GM19023 (cell line): Measurements from ENCODE around the gene OR51E1.

Source experiments
- ATAC-seq: cut with Tn5 transposase; IDR thresholded peaks from one replicate; pipeline ENCODE4 v1.9.1; 2021; ENCODE audit warnings: mild to moderate bottlenecking, moderate library complexity; ENCODE audit not compliant: unreplicated experiment

OR51E1 gene

DNA sequence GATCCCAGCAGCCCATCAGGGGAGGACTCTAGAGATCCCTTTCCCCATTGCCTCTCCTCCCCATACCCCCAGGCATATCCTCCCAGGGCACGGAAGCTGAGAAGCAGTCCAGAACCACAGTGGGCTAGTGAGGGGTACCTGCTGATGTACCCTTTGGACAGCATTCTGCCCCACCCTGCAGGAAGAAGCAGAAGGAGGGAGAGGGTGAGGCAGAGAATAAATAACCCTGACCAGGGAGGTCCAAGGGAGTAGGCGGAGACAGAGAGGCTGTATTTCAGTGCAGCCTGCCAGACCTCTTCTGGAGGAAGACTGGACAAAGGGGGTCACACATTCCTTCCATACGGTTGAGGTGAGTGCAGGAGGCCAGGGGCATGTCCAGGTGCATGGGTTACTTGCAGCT is at the start of gene OR51E1:
OR51E1 (plus strand) TSS at position 301 of the 400 bp plus-strand sequence. CDS start 8,545 bp downstream, outside the sequence.
- ATAC-seq = no peak

DNA sequence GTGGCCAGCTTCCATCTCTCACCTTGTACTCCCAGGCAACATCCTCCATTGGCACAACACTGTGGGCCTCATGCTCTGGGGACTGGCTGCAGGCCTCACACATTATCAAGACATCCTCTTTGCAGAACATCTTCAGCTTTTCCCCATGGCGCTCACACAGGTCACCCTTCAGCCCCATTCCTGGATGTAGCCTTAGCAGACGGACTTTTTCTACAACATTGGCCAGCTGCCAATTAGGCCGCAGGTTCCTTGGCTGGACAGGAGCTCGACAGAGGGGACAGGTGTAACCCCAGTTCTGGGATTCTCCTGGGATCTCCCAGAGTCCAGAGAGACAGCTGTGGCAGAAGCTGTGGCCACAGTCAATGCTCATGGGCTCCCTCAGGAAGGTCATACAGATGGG is 38.7 kb upstream of the OR51E1 start:
- ATAC-seq = no peak

DNA sequence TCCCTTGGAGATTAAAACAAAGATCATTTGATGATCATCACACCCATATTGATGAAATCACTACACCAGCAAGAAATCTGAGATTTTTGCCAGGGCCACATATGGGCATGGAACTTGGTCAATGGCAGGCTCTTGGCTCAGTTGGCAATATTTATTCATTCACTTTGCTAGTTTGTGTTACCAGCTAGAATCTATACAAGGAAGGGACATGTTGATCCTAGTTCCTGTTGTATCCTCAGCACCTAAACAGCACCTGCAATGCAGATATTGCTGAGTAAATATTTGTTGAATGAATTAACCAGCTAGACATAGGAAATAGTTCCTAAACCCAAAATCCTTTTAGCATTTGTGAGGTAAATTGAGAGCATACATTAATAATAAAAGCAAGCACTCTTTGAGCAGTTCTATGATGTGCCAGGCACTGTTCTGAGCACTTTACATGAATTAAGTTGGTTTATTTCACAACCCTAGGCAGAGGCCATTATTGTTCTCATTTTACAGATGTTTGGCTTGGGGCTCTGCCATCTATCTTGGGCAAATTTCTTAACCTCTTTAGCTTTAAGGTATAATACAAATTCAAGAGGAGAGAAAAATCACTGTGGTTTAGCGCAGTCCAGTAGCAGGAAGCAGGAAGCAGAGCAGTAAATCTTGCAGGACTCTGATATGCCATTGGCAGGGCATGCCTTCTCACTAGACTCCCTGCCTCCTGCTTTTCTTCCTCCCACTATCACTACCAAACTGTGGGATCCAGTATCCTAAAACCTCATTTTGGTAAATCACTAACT is 37.4 kb upstream of the OR51E1 start:
- ATAC-seq = no peak

DNA sequence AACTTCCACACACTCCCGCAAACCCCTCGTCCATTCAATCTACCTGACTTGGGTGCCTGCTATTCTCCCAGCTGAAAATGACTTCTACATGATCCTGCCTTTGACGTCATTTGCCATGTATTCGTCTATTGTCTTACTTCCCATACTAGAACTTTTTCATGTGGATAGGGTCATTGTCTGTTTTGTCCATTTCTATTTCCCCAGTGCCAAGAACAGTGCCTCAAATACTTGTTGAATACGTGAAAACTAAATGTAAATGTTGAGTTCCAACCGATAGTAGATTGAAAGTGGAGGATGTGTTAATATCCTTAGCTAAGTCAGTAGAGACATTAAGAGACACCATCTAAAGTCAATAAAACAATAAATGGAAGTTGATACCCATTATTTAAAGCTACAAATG is 36.7 kb upstream of the OR51E1 start:
- no peak for ATAC-seq

DNA sequence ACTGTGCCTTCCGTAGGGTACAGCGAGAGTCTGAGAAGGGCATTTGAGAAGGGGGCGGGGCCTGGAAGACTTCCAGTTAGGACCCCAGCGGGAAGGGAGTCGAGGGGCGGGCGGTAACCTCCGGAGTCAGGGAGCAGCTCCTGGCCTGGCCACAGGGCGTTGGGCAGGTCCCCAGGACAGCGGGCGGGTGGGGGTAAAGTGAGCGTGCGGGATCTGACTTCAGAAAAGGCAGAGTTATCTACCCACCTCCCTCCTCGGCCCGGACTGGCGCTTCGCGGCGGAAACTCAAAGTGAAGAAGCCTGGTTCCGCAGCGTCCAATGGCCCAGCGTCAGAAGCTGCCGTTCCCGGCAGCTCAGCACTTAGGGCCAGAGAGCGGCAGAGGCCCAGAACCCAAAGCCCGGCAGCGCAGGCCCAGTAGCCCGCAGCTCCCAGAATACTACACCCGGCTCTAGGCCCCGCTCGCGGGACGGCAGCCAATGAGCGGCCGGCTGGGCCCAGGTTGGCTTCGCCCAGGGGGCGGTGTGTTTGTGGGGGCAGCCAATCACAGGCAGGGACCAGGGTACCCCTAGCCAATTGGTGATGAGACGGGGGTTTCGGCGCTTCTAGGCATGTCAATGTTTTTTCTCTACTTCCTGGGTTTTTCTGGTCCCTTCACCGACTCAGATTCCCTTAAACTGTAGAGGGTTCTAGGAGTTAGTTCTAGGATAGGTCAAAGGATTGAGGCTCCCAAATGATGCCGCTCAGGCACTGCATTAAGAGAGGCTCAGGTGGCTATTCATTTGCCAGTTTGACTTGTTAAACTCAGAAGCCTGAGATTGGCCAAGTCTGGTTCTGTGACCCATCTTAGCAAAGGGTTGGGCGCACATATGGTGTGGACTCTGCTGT is 35.8 kb upstream of the OR51E1 start, which contains the start of gene TRIM68:
TRIM68 (minus strand) TSS at position 451 of the 886 bp plus-strand sequence. CDS start 2,727 bp downstream, outside the sequence.
- peak; percentile 100 for ATAC-seq

DNA sequence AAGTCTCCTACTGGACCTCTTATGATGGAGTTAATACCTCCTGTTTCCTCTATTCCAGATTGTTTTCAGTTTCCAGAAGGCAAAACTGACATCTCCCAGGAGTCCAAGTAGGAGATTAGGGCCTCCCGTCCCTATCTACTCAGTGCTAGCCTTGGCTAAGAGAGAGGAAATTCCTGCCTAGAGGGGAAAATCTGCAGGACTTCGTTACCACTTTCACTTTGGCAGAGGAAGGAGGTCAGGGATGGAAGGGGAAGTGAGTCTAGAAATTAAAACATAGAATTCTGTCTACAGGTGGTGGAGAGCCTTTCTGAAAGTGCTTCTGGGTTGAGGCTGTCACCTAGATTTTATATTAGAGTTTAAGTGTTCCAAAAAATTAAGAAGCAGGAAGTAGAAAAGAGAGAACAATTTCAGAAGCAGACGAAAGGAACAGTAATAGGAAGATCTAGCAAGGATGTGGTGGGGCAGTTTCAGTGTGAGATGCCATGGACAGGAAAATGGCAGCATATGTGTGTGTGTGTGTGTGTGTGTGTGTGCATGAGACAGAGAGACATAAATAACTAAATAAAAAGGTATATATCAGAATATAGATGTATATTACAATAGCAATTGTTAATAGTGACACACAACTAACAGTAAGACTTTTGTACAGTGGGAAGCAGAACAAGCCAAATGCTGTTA is 33.4 kb upstream of the OR51E1 start:
- ATAC-seq = no peak

- no peak for ATAC-seq
Measured at GRCh38 chr11:4611986-4612385, 31.8 kb upstream of the OR51E1 start.

GRCh38 chr11:4615856-4616444 is 27.8 kb upstream of the OR51E1 start:
- ATAC-seq = no peak

DNA sequence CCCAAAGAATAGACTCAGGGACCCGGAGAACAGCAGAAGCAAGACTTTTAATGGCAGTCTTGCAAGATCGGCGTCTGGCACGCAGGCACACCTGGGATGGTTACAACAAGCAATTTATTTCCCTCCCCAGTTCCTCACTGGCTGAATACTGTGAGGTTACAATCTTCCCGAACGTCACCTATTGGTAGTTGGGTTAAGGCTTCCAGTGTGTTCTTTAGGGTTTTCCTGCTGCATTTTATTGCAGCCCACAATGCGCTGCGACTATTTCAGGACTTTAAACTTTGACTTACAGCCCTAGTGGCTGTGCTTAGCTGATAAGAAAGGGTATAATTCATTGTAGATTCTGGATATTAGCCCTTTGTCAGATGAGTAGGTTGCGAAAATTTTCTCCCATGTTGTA is 24.3 kb upstream of the OR51E1 start:
- ATAC-seq = no peak

DNA sequence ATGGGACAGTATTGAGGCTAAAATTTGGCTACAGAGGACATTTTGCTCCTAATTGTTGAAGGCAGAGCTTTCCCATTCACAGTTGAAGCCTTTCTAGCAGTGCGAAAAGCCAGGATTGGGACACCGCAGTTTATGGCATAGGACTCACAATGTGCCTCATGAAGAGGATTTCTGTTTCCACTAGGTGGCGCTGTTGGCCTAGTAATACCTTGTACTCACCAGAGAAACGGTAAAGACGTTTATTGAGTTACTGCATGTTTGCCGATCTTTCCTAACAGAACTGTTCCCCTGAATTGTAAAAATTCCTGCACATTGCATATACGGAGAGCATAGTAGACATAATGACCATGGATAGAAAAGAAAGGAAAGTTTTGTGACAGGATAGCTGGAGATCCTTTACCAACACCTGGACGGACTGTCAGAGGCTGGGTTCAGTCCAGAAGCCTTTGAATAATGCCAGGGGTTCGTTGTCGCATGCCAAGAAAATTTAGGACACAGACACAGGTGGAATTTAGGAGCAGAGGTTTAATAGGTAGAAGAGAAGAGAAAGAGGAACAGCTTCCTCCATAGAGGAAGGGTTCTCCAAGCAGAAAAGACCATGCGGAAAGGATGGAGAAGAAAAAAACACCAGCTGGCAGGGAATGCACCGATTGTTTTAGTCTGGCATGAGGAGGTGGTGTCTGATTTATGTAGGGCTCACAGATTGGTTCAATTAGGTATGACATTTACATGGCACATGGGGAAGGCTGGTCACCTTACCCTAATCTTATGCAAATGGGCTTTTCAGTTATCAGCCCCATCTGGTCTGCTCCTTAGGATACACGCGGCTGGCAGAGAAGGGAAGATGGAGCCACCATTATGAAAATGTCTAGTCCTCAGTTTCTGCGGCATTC is 17.3 kb upstream of the OR51E1 start:
- no peak for ATAC-seq

DNA sequence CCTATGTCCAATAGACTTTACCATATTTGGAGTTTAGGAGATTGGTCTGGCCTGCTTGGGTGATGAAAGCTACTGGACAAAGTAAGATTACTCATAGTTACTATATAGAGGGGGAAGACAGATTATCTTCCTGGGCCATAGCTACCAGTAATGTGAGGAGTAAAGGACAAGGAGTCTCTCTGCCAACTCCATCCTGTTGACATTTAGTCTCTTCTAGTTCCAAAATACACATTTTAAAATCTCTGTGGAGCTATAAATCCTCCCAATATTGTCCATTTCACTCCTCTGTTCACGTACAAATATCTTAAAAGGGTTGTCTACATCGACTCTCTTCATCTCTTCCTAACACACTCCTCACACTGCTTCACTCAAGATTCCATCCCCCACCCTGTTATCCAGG is 7.6 kb upstream of the OR51E1 start:
- no peak for ATAC-seq

DNA sequence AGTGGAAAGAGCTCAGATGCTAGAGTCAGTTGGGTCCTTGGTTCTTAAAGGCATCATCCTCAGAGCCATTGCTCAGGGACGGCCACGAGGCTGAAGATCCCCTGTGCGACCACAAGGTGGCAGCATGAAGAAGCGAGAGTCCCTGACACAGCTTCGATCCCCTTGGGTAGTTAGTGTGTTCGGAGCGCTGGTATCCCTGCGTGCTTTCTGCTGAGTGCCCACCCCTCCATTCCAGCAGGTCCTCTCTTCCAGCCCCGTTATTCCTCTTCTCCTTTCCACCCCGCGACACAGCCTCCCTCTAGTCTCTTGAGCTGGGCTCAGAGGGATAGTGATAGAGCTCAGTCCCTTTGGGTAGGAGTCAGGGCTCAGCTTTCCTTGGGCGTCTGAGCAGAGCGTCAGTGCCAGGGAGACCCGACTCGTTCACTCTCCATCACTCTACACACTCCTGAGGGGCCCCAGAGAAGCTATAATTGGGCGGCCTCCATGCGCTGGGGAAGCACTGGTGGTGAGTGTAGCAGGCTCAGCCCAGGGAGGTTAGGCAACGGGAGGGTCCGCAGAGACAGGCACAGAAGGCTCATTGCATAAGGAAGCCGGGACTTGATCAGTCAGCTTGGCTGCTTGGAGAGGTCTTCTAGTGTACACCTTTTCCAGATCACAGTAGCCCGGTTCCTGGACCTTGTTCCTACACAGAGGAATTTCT is 6.7 kb upstream of the OR51E1 start, which contains the start of gene OR51D1:
OR51D1 (plus strand) TSS at position 516 of the 700 bp plus-strand sequence. CDS start 2,314 bp downstream, outside the sequence.
- peak; percentile 88 for ATAC-seq

DNA sequence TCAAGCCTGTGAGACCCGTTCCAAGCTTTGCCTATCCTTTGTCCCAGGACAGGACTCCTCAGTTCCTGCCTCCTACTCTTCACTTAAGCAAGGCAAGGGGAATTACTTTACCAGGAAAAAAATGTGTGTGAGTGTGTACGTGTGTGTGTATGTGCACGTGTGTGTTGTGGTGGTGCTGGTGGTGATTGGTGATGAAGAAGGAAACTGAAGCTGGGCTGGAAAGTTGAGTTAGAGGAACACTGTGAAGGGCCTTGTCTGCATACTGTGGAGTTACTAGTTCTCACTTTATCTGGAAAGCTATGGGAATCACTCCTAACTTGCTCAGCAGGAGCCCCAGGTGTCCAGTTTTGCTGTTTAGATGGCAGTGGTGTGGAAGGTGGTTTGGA is 6.1 kb upstream of the OR51E1 start:
- ATAC-seq = no peak

GRCh38 chr11:4639931-4640330 is 3.9 kb upstream of the OR51E1 start:
- ATAC-seq = no peak

- ATAC-seq = no peak
Measured at GRCh38 chr11:4641501-4641900, 2.3 kb upstream of the OR51E1 start.

- ATAC-seq = no peak
Measured at GRCh38 chr11:4642043-4642442, 1.7 kb upstream of the OR51E1 start.

DNA sequence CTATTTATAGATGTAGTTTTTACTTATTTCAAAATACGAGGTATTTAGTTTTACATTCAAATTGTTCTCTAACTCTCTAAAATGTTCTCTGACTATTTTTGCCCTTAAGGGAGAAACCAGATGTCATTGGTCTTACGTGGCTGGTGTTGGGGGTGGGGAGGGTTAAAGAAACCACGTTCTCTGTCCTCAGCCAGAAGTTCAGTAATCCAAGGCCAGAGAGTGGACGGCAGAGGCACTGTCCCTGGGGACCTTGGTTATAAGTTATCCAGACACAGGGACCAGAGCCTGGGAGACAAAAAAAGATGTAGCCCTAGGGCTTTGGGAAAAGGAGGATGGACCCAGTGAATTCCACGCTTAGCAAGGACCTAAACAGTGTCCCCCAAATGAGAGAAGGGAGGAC is 706 bp upstream of the OR51E1 start:
- ATAC-seq = no peak

DNA sequence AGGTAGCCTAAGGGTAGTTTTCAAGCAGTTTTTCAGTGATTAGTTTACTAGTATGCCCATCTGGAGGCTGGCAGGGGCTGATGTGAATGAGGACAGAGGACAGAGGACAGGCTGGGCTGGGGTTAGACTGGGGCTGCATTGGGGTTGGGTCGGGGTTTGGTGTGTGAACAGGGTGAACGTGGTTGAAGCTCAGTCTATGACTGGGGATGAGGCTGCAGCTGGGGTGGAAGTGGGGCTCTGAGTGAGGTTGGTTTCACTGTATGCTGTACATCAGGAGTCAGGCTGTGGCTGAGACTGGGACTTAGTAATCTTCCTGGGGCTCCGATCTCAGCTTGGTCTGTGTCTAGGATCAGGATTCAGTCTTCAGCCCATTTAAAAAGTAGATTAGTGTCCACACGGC is 451 bp downstream of the OR51E1 start:
- no peak for ATAC-seq

DNA sequence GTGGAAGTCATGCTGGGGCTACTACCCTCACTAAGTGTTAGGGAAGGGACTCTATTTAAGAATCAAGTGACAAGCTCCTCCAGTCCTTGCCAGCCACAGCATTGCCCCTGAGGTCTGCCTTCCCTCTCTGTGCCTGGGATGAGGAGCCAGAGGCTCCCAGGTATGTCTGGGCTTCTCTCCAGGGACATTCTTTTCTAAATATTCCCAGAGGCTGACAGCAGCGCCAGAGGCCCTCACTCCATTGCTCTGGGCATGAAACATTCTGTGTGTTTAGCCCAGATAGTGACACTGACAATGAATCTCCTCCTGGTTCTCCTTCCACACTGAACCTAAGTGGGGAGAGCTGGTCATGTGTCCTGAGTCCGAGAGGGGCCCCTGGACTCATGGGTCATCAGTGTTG is 2.2 kb downstream of the OR51E1 start:
- ATAC-seq = no peak
